Panc1 (cell line): ENCODE measurements around the gene RFX8.
"Not testable (repeated sequence)": the region's sequence is repeated elsewhere in the genome, so short reads cannot be mapped to it uniquely, and the experiment has no call there.

Experiments
- CTCF ChIP-seq: fragments of 450-650 bp; IDR thresholded peaks from 2 replicates; pipeline ENCODE4 v1.5.1; 2017; ENCODE audit warnings: mild to moderate bottlenecking
- POLR2AphosphoS5 ChIP-seq: IDR thresholded peaks from 2 replicates; pipeline ENCODE4 v1.6.1; 2012; ENCODE audit warnings: mild to moderate bottlenecking, low read depth, low read length, moderate library complexity

GRCh38 chr2:101438555-101438954 lies 36.4 kb downstream of the RFX8 start:
- not testable (repeated sequence) for TF ChIP-seq CTCF, POLR2AphosphoS5
